Neural cell (in vitro differentiated cells): ENCODE measurements around the gene KCNK18. TPM values are rescaled to one million over a fixed set of nuclear protein-coding genes. Genes with fewer than 3 reads are reported as not detected.

Experiments
- H2AFZ ChIP-seq: fragments of 200-600, 300-800 bp; sonication (generic), shearing (Covaris generic); 2 replicates; pipeline ENCODE4 v1.6.0; 2014; ENCODE audit warnings: low read depth, mild to moderate bottlenecking, antibody characterized with exemption, low read length, moderate library complexity
- H3F3A ChIP-seq: fragments of 200-600 bp; shearing (Covaris generic); 2 replicates; pipeline ENCODE4 v1.6.1; 2016; ENCODE audit warnings: mild to moderate bottlenecking, moderate library complexity, mixed read lengths, antibody characterized with exemption, low read length; ENCODE audit not compliant: insufficient read depth, poor library complexity, severe bottlenecking
- H3K27ac ChIP-seq: fragments of 200-600, 300-800 bp; sonication (generic), shearing (Covaris generic); 2 replicates; pipeline ENCODE4 v1.5.1; 2014; ENCODE audit warnings: mild to moderate bottlenecking, low read length, moderate library complexity
- H3K27me3 ChIP-seq: fragments of 300-800, 200-600 bp; sonication (generic), shearing (Covaris generic); 2 replicates; pipeline ENCODE4 v1.6.0; 2014; ENCODE audit warnings: mild to moderate bottlenecking, low read depth, low read length, moderate library complexity; ENCODE audit not compliant: insufficient read depth
- H3K36me3 ChIP-seq: fragments of 300-800, 200-600 bp; sonication (generic), shearing (Covaris generic); 2 replicates; pipeline ENCODE4 v1.5.1; 2014; ENCODE audit warnings: mild to moderate bottlenecking, antibody characterized with exemption, low read length, moderate library complexity; ENCODE audit not compliant: insufficient read depth
- H3K4me2 ChIP-seq: fragments of 300-800, 200-600 bp; sonication (generic), shearing (Covaris generic); 2 replicates; pipeline ENCODE4 v1.6.0; 2014; ENCODE audit warnings: mild to moderate bottlenecking, low read length
- H3K4me3 ChIP-seq: fragments of 300-800, 200-600 bp; sonication (generic), shearing (Covaris generic); 2 replicates; pipeline ENCODE4 v1.5.1; 2014; ENCODE audit warnings: mild to moderate bottlenecking, low read length, moderate library complexity
- H3K79me2 ChIP-seq: fragments of 200-600 bp; shearing (Covaris generic); replicated peaks from 2 replicates; pipeline ENCODE4 v1.6.0; 2014; ENCODE audit warnings: mild to moderate bottlenecking, low read length, moderate library complexity; ENCODE audit not compliant: insufficient read depth
- H3K9ac ChIP-seq: fragments of 300-800, 200-600 bp; sonication (generic), shearing (Covaris generic); 2 replicates; pipeline ENCODE4 v1.6.1; 2016; ENCODE audit warnings: mild to moderate bottlenecking, low read length, mixed read lengths
- H3K9me2 ChIP-seq: fragments of 200-600 bp; shearing (Covaris generic); 2 replicates; pipeline ENCODE4 v1.6.1; 2016; ENCODE audit warnings: mild to moderate bottlenecking, low read length, mixed read lengths; ENCODE audit not compliant: insufficient read depth
- H3K9me3 ChIP-seq: fragments of 200-600, 300-800 bp; sonication (generic), shearing (Covaris generic); 2 replicates; pipeline ENCODE4 v1.6.1; 2016; ENCODE audit warnings: mild to moderate bottlenecking, mixed run types, low read length, moderate library complexity, mixed read lengths
- H4K20me1 ChIP-seq: fragments of 200-600 bp; shearing (Covaris generic); 2 replicates; pipeline ENCODE4 v1.6.1; 2016; ENCODE audit warnings: mild to moderate bottlenecking, mixed run types; ENCODE audit not compliant: insufficient read depth
- CTCF ChIP-seq: fragments of 450-650 bp; IDR thresholded peaks from 2 replicates; pipeline ENCODE4 v1.5.1; 2014; ENCODE audit warnings: antibody characterized with exemption, mild to moderate bottlenecking, moderate library complexity; ENCODE audit not compliant: poor library complexity, severe bottlenecking
- EP300 ChIP-seq: fragments of 450-650 bp; conservative IDR thresholded peaks from 2 replicates; pipeline ENCODE4 v1.6.1; 2014; ENCODE audit warnings: antibody characterized with exemption, mild to moderate bottlenecking, moderate library complexity; ENCODE audit not compliant: poor library complexity, severe bottlenecking
- EZH2 ChIP-seq: fragments of 200-600, 300-800 bp; shearing (Covaris generic), sonication (generic); IDR thresholded peaks from 2 replicates; pipeline ENCODE4 v1.6.1; 2014; ENCODE audit warnings: antibody characterized with exemption, low read length, borderline replicate concordance, mild to moderate bottlenecking; ENCODE audit not compliant: insufficient read depth, poor library complexity, severe bottlenecking
- MXI1 ChIP-seq: fragments of 450-650 bp; conservative IDR thresholded peaks from 2 replicates; pipeline ENCODE4 v1.6.1; 2014; ENCODE audit warnings: antibody characterized with exemption, mild to moderate bottlenecking; ENCODE audit not compliant: poor library complexity, severe bottlenecking
- POLR2AphosphoS5 ChIP-seq: IDR thresholded peaks from 2 replicates; pipeline ENCODE4 v1.6.1; 2012
- RAD21 ChIP-seq: fragments of 450-650 bp; conservative IDR thresholded peaks from 2 replicates; pipeline ENCODE4 v1.6.1; 2014; ENCODE audit warnings: antibody characterized with exemption, mild to moderate bottlenecking, moderate library complexity
- SMC3 ChIP-seq: fragments of 450-650 bp; conservative IDR thresholded peaks from 2 replicates; pipeline ENCODE4 v1.6.1; 2014; ENCODE audit warnings: antibody characterized with exemption, mild to moderate bottlenecking, moderate library complexity; ENCODE audit not compliant: poor library complexity
- TAF1 ChIP-seq: IDR thresholded peaks from 2 replicates; pipeline ENCODE4 v1.6.1; 2012; ENCODE audit warnings: low read depth
- polyA plus RNA-seq: library from polyadenylated mRNA; depleted of rRNA; stranded (reverse); fragments of >200 nt; gene quantifications from 2 replicates; pipeline ENCODE4 v1.2.3, GENCODE V29; 2014

KCNK18 gene
- polyA plus RNA-seq, 1 donor from 2014 or later = not detected

- Histone ChIP-seq H3K4me3 (peak overlapping the region; percentile 66), H3K4me2 (no peak overlapping the region), H3K27me3 (peaks cover 22% of the 10 kb centered on the region), H3K36me3 (no peaks in the 10 kb centered on the region), H3K9ac (peak overlapping the region; percentile 45), H2AFZ (peak overlapping the region; percentile 16), H3K79me2 (no peaks in the 10 kb centered on the region), H3F3A (no peaks in the 10 kb centered on the region), H4K20me1 (no peaks in the 10 kb centered on the region), H3K9me2 (no peaks in the 10 kb centered on the region), H3K27ac (no peak overlapping the region), H3K9me3 (no peaks in the 10 kb centered on the region)
- TF ChIP-seq EZH2 = no peak
- TF ChIP-seq CTCF = peak; percentile 98
- TF ChIP-seq RAD21 = peak; percentile 97
- TF ChIP-seq EP300 = no peak
- TF ChIP-seq SMC3 = peak; percentile 97
Observed at GRCh38 chr10:117174439-117175214, 22.7 kb upstream of the KCNK18 start.

GRCh38 chr10:117175215-117175900 lies 21.9 kb upstream of the KCNK18 start:
- H3K27me3 ChIP-seq = peaks cover 18% of the 10 kb centered on the region
- peak overlapping the region; percentile 16 for H2AFZ ChIP-seq
- TF ChIP-seq POLR2AphosphoS5 (no peak), SMC3 (peak; percentile 51), EZH2 (no peak), RAD21 (no peak), MXI1 (no peak), CTCF (no peak), EP300 (no peak), TAF1 (no peak)
- no peak overlapping the region for H3K4me2 ChIP-seq
- H3K27ac ChIP-seq = no peak overlapping the region
- H4K20me1 ChIP-seq = no peaks in the 10 kb centered on the region
- peak overlapping the region; percentile 66 for H3K4me3 ChIP-seq
- no peaks in the 10 kb centered on the region for H3K9me2 ChIP-seq
- no peaks in the 10 kb centered on the region for H3K9me3 ChIP-seq
- H3K36me3 ChIP-seq = no peaks in the 10 kb centered on the region
- no peaks in the 10 kb centered on the region for H3K79me2 ChIP-seq
- no peaks in the 10 kb centered on the region for H3F3A ChIP-seq
- H3K9ac ChIP-seq = peak overlapping the region; percentile 45
